GM19372 (cell line): ENCODE data around the gene DLEC1.
"Not testable (repeated sequence)": the region's sequence is repeated elsewhere in the genome, so short reads cannot be mapped to it uniquely, and the experiment has no call there.

Experiments
- ATAC-seq: cut with Tn5 transposase; IDR thresholded peaks from one replicate; pipeline ENCODE4 v1.9.1; 2021; ENCODE audit warnings: mild to moderate bottlenecking, low read depth, moderate library complexity; ENCODE audit not compliant: unreplicated experiment

The DLEC1 gene

GRCh38 chr3:38131621-38132369, 92.8 kb downstream of the DLEC1 start:
- no peak for ATAC-seq

GRCh38 chr3:38133209-38133556, 94.2 kb downstream of the DLEC1 start:
- no peak for ATAC-seq

- no peak for ATAC-seq
These were observed 94.8 kb downstream of the DLEC1 start for GRCh38 chr3:38133557-38134405.

- ATAC-seq: not testable (repeated sequence)
These were observed 95.6 kb downstream of the DLEC1 start for GRCh38 chr3:38134517-38135143.

GRCh38 chr3:38135621-38136277, 96.7 kb downstream of the DLEC1 start:
- ATAC-seq: not testable (repeated sequence)

GRCh38 chr3:38136393-38136776, 97.4 kb downstream of the DLEC1 start:
- ATAC-seq: peak; percentile 6

- peak; percentile 86 for ATAC-seq
These were observed 98.0 kb downstream of the DLEC1 start, which contains the start of gene ACAA1 for GRCh38 chr3:38136777-38137614. Gene ACAA1, minus strand, starts transcription at chr3:38137127. Its CDS starts 92 bp downstream, at chr3:38137035.

GRCh38 chr3:38137615-38138348, 98.8 kb downstream of the DLEC1 start:
- no peak for ATAC-seq

GRCh38 chr3:38138349-38139190, 99.6 kb downstream of the DLEC1 start, which contains the start of gene MYD88:
Gene MYD88, plus strand, starts transcription at chr3:38138661. Its CDS starts 40 bp downstream, at chr3:38138701.
- ATAC-seq: peak; percentile 30

- no peak for ATAC-seq
These were observed 100.2 kb downstream of the DLEC1 start for GRCh38 chr3:38139191-38139590.

- no peak for ATAC-seq
These were observed 100.6 kb downstream of the DLEC1 start for GRCh38 chr3:38139652-38140051.

- no peak for ATAC-seq
These were observed 101.5 kb downstream of the DLEC1 start for GRCh38 chr3:38140326-38141172.

- ATAC-seq: no peak
These were observed 102.4 kb downstream of the DLEC1 start for GRCh38 chr3:38141173-38141951.

- ATAC-seq: no peak
These were observed 102.9 kb downstream of the DLEC1 start for GRCh38 chr3:38141952-38142273.

GRCh38 chr3:38142959-38143358, 104.0 kb downstream of the DLEC1 start:
- no peak for ATAC-seq

- ATAC-seq: no peak
These were observed 104.5 kb downstream of the DLEC1 start for GRCh38 chr3:38143511-38143910.

GRCh38 chr3:38146504-38146903, 107.5 kb downstream of the DLEC1 start:
- ATAC-seq: no peak
